EL (cell line): Measurements from ENCODE around the gene KCNE5.
A peak's percentile ranks its signal among the peaks of the same experiment; 100 is the strongest.
"Not testable (repeated sequence)": the region's sequence is repeated elsewhere in the genome, so short reads cannot be mapped to it uniquely, and the experiment has no call there.

Experiments used
- DNase-seq: peaks from one replicate; pipeline ENCODE4 v3.0.0-alpha.2; 2016

KCNE5 gene

GRCh38 chrX:109600237-109600651 is 24.7 kb downstream of the KCNE5 start:
- DNase-seq, result peak; percentile 4

- no peak for DNase-seq
Observed at GRCh38 chrX:109596015-109596414, 29.0 kb downstream of the KCNE5 start.

- DNase-seq, result no peak
Observed at GRCh38 chrX:109590176-109590575, 34.8 kb downstream of the KCNE5 start.

- no peak for DNase-seq
Observed at GRCh38 chrX:109585488-109585887, 39.5 kb downstream of the KCNE5 start.

GRCh38 chrX:109578916-109579315 is 46.1 kb downstream of the KCNE5 start:
- DNase-seq, result no peak

GRCh38 chrX:109577055-109577454 is 47.9 kb downstream of the KCNE5 start:
- no peak for DNase-seq

- not testable (repeated sequence) for DNase-seq
Observed at GRCh38 chrX:109576083-109576482, 48.9 kb downstream of the KCNE5 start.
